Measurements from ENCODE around the gene PAX8. TPM values are rescaled to one million over a fixed set of nuclear protein-coding genes. Genes with fewer than 3 reads are reported as not detected.

The PAX8 gene
- total and polyA plus RNA-seq, 4 donors, result 0.28 to 5.9 (median 2.3) TPM

DNA sequence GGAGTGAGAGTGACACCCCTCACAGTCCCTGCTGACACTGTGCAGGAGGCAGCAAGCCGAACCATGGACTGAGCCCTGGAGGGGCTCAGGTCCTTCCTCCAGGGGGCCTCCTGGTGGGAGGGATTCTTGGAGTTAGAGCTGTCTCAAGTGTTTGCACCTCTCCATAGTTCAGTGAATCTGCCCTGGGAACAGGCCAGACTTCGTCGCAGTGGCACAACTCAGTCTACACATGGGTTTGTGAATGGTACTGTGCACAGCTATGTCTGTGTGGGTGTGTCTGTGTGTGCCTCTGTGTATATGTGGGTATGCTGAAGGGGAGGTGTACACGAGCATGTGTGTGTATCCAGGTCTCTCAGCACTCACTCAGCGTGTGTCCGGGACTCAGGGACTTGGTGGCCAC is 36.4 kb downstream of the PAX8 start:
- no peak overlapping the region for H3K4me3 ChIP-seq
- no peak for DNase-seq
- H3K4me1 ChIP-seq (ENCODE audit: control insufficient read depth in 5 of 5, insufficient read depth in 5 of 5, low read length in 5 of 5), result peaks cover 3 to 24% (median 16%) of the 10 kb centered on the region in 5 donors
- no peak for TF ChIP-seq CTCF (IDR thresholded peaks at IDR 0.05; ENCODE audit: control extremely low read depth, extremely low read depth)
- H3K9ac ChIP-seq (ENCODE audit: insufficient read depth in 1 of 2, low read length in 2 of 2), result no peak overlapping the region
- WGBS, 2 donors, result 91 to 95% methylated on average over 6 of the region's 6 CpGs
- no peak for ATAC-seq (ENCODE audit: insufficient read depth, low FRiP score)
- H3K27me3 ChIP-seq (ENCODE audit: control insufficient read depth in 3 of 3, insufficient read depth in 3 of 3, low read length in 2 of 3), result no peaks in the 10 kb centered on the region
- no peaks in the 10 kb centered on the region for H3K9me3 ChIP-seq (ENCODE audit: control insufficient read depth in 4 of 4, insufficient read depth in 3 of 4, low read length in 3 of 4)
- peaks cover 0 to 8% (median 0%) of the 10 kb centered on the region in 4 donors for H3K36me3 ChIP-seq (ENCODE audit: control insufficient read depth in 4 of 4, insufficient read depth in 4 of 4, low read length in 4 of 4)
- no peak overlapping the region for H3K27ac ChIP-seq (ENCODE audit: low read depth in 1 of 2, low read length in 1 of 2)

DNA sequence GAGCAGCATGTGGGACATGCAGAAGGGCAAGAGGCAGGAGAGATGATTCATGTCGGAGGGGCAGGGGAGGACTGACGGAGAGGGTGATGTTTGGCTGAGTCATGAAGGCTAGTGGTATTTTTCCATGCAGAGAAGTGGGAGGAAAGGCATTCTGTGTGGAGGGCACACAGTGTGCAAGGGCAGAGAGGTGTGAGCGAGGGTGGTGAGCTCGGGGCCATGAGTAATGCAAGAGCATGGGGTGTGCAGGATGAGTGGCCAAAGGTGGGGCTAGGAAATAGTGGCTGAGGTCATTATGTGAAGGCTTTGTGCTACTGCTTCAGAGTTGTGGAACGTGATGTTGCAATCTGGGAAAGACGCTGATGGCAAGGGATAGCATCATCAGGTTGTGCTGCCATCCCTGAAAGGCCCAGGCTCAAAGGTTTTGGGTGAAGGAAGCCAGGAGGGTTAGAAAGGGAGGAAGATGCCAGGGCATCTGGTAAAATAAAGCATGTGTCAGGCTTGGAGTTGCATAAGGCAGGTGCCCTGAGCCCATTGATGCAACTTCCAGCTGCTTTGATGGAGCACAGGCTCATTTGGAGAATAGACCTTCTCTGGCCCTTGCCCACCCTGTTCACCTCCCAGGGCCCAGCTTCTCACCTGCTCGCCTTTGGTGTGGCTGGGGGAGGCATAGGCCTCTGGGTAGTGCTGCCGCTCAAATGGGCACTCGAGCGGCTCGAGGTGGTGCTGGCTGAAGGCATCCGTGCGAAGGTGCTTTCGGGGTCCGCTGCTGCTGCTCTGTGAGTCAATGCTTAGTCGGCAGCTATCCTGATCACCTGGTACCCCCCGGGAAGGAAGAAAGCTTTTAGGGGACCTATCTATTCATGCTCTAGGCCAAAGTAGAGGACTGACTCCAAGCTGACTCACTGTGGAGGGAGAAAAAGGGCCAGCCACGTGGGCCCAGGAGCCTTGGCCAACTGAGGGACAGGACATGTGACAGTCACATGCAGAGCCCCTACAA is 37.5 kb downstream of the PAX8 start:
- Histone ChIP-seq H3K27me3 (ENCODE audit: control insufficient read depth in 3 of 3, insufficient read depth in 3 of 3, low read length in 2 of 3) (no peaks in the 10 kb centered on the region), H3K9ac (ENCODE audit: insufficient read depth in 1 of 2, low read length in 2 of 2) (no peak overlapping the region), H3K27ac (ENCODE audit: low read depth in 1 of 2, low read length in 1 of 2) (peak overlapping the region; percentile 55 to 80), H3K4me1 (ENCODE audit: control insufficient read depth in 5 of 5, insufficient read depth in 5 of 5, low read length in 5 of 5) (peaks cover 3 to 24% (median 21%) of the 10 kb centered on the region in 5 donors), H3K9me3 (ENCODE audit: control insufficient read depth in 4 of 4, insufficient read depth in 3 of 4, low read length in 3 of 4) (no peaks in the 10 kb centered on the region), H3K36me3 (ENCODE audit: control insufficient read depth in 4 of 4, insufficient read depth in 4 of 4, low read length in 4 of 4) (peaks cover 0 to 7% (median 0%) of the 10 kb centered on the region in 4 donors), H3K4me3 (no peak overlapping the region)
- TF ChIP-seq CTCF (IDR thresholded peaks at IDR 0.05; ENCODE audit: control extremely low read depth, extremely low read depth), result no peak
- DNase-seq (no peak), ATAC-seq (ENCODE audit: insufficient read depth, low FRiP score) (peak; percentile 88)
- WGBS, 2 donors, result 74 to 83% methylated on average over 18 of the region's 18 CpGs

GRCh38 chr2:113240150-113240914 is 38.4 kb downstream of the PAX8 start:
- no peaks in the 10 kb centered on the region for H3K9me3 ChIP-seq (ENCODE audit: control insufficient read depth in 4 of 4, insufficient read depth in 3 of 4, low read length in 3 of 4)
- 30 to 33% methylated on average over 15 of the region's 15 CpGs for WGBS, 2 donors
- H3K4me3 ChIP-seq, result no peak overlapping the region
- no peak overlapping the region for H3K9ac ChIP-seq (ENCODE audit: insufficient read depth in 1 of 2, low read length in 2 of 2)
- no peak for TF ChIP-seq CTCF (IDR thresholded peaks at IDR 0.05; ENCODE audit: control extremely low read depth, extremely low read depth)
- peak overlapping the region; percentile 61 to 80 for H3K27ac ChIP-seq (ENCODE audit: low read depth in 1 of 2, low read length in 1 of 2)
- H3K36me3 ChIP-seq (ENCODE audit: control insufficient read depth in 4 of 4, insufficient read depth in 4 of 4, low read length in 4 of 4), result peaks cover 0 to 7% (median 0%) of the 10 kb centered on the region in 4 donors
- H3K4me1 ChIP-seq (ENCODE audit: control insufficient read depth in 5 of 5, insufficient read depth in 5 of 5, low read length in 5 of 5), result peaks cover 3 to 22% (median 16%) of the 10 kb centered on the region in 5 donors
- peak; percentile 95 to 98 (median 96) for DNase-seq
- no peaks in the 10 kb centered on the region for H3K27me3 ChIP-seq (ENCODE audit: control insufficient read depth in 3 of 3, insufficient read depth in 3 of 3, low read length in 2 of 3)
- ATAC-seq (ENCODE audit: insufficient read depth, low FRiP score), result peak; percentile 15
